Endothelial cell of umbilical vein (primary cell): ENCODE results near the gene STUM. TPM values are rescaled to one million over a fixed set of nuclear protein-coding genes. Genes with fewer than 3 reads are reported as not detected.

Source experiments
- BruUV-seq: library from RNA; stranded (reverse); fragments of 400-500 nt; replicated peaks from 2 replicates; lab custom pipeline; 2021; lab: Mats Ljungman, UMichigan
- CTCF ChIA-PET: fragments of 300-600, 350-600 bp; sonication (Branson Sonifier 250); formaldehyde crosslinking; loops from one replicate; lab custom pipeline; 2021; ENCODE audit warnings: antibody characterized with exemption, inconsistent platforms; lab: Charles Lee
- POLR2A ChIA-PET: fragments of 300-600, 350-600 bp; sonication (Branson Sonifier 250); formaldehyde crosslinking; loops from one replicate; lab custom pipeline; 2021; ENCODE audit warnings: antibody characterized with exemption, inconsistent platforms; lab: Charles Lee
- DNase-seq: peaks from one replicate; pipeline ENCODE4 v3.0.0-alpha.2; 2011; ENCODE audit warnings: low read depth, low spot score
- FAIRE-seq: peaks from 2 replicates; lab custom pipeline; 2011; peaks lifted over from hg19 to GRCh38; lab: Jason Lieb, UNC
- H2AFZ ChIP-seq: 2 replicates; pipeline ENCODE4 v1.6.0; 2012; ENCODE audit warnings: low read depth, low read length, control low read depth, inconsistent platforms
- H3K27ac ChIP-seq: 2 replicates; pipeline ENCODE4 v1.5.1; 2011; ENCODE audit warnings: low read depth, mild to moderate bottlenecking, control low read depth, low read length, moderate library complexity; ENCODE audit not compliant: insufficient read depth
- H3K27me3 ChIP-seq, 2 experiments: 2 replicates each; pipeline versions ENCODE4 v1.6.0 to v1.6.1; 2011; ENCODE audit warnings: low read length in 2 of 2, mixed read lengths in 1 of 2; ENCODE audit not compliant: control insufficient read depth in 2 of 2, insufficient read depth in 2 of 2
- H3K36me3 ChIP-seq, 2 experiments: 2 replicates in 1 of 2; 3 replicates in 1 of 2; pipeline ENCODE4 v1.5.1; 2011; ENCODE audit warnings: low read length in 2 of 2, mild to moderate bottlenecking in 1 of 2, moderate library complexity in 1 of 2; ENCODE audit not compliant: control insufficient read depth in 2 of 2, insufficient read depth in 2 of 2; ENCODE audit errors: extremely low read depth in 1 of 2
- H3K4me1 ChIP-seq: 3 replicates; pipeline ENCODE4 v1.5.1; 2011; ENCODE audit warnings: mild to moderate bottlenecking, low read length; ENCODE audit not compliant: control insufficient read depth, insufficient read depth; ENCODE audit errors: extremely low read depth
- H3K4me2 ChIP-seq: 2 replicates; pipeline ENCODE4 v1.6.1; 2011; ENCODE audit warnings: low read length, control low read depth, mixed read lengths; ENCODE audit not compliant: insufficient read depth
- H3K4me3 ChIP-seq, 3 experiments: fragments of 200-600 bp in 1 of 3; sonication (generic), shearing (Covaris generic) in 1 of 3; replicated peaks in 1 of 3; 2 replicates each; pipeline ENCODE4 v1.5.1; 2011 to 2016; ENCODE audit warnings: control low read depth in 3 of 3, low read length in 3 of 3, mild to moderate bottlenecking in 2 of 3, inconsistent platforms in 1 of 3, low read depth in 1 of 3, moderate library complexity in 1 of 3; ENCODE audit not compliant: insufficient read depth in 1 of 3
- H3K79me2 ChIP-seq: 2 replicates; pipeline ENCODE4 v1.6.0; 2012; ENCODE audit warnings: low read length, inconsistent platforms; ENCODE audit not compliant: control insufficient read depth, insufficient read depth
- H3K9ac ChIP-seq: replicated peaks from 2 replicates; pipeline ENCODE3; 2011; ENCODE audit warnings: low read length, control low read depth; ENCODE audit not compliant: insufficient read depth; ENCODE audit errors: extremely low read depth
- H3K9me1 ChIP-seq: replicated peaks from 3 replicates; pipeline ENCODE4 v1.6.0; 2011; ENCODE audit warnings: mild to moderate bottlenecking, low read length; ENCODE audit not compliant: control insufficient read depth, insufficient read depth; ENCODE audit errors: extremely low read depth
- H3K9me3 ChIP-seq: replicated peaks from 2 replicates; pipeline ENCODE4 v1.5.1; 2012; ENCODE audit warnings: low read length, inconsistent platforms; ENCODE audit not compliant: control insufficient read depth, insufficient read depth
- H4K20me1 ChIP-seq: replicated peaks from 2 replicates; pipeline ENCODE3; 2011; ENCODE audit warnings: mild to moderate bottlenecking, low read length; ENCODE audit not compliant: control insufficient read depth, insufficient read depth; ENCODE audit errors: extremely low read depth
- EZH2 ChIP-seq: IDR thresholded peaks from 2 replicates; pipeline ENCODE4 v1.6.1; 2012; ENCODE audit warnings: borderline replicate concordance, low read depth, mild to moderate bottlenecking, moderate library complexity, low read length, inconsistent platforms; ENCODE audit not compliant: severe bottlenecking
- POLR2AphosphoS5 ChIP-seq: IDR thresholded peaks from 2 replicates; pipeline ENCODE4 v1.6.1; 2012; ENCODE audit warnings: low read depth, mild to moderate bottlenecking, control low read depth, low read length, moderate library complexity; ENCODE audit not compliant: insufficient read depth
- dilution Hi-C: fragments of 300-500 bp; cut with MboI; formaldehyde crosslinking; loops from one replicate; pipeline ENCODE4 v1.15.0; 2019; ENCODE audit warnings: low sequenced_read_pairs; ENCODE audit not compliant: extremely low pct_ligation_motif_present
- intact Hi-C: fragments of 100-400 bp; cut with micrococcal nuclease; formaldehyde crosslinking; loops from one replicate; pipeline ENCODE4 v1.10.0; 2022
- polyA plus RNA-seq, 4 experiments: library from polyadenylated mRNA; depleted of rRNA in 3 of 4; stranded (reverse) in 3 of 4; unstranded in 1 of 4; fragments of >200 nt; gene quantifications; 2 replicates each; pipeline versions ENCODE4 v1.2.1 to v1.2.3, GENCODE V29; 2011 to 2012; ENCODE audit warnings: missing spikeins in 1 of 4
- total RNA-seq: library from RNA; stranded (reverse); gene quantifications from 2 replicates; pipeline ENCODE4 v1.2.3, GENCODE V29; 2021
- TF ChIP-seq, protein P1 (sequence below), 2 donors: IDR thresholded peaks; 1 replicate in 1 of 2; 2 replicates in 1 of 2; pipeline ENCODE4 v1.5.1; 2011; ENCODE audit warnings: low read length in 2 of 2, mild to moderate bottlenecking in 2 of 2, moderate library complexity in 2 of 2, control low read depth in 1 of 2, inconsistent platforms in 1 of 2, low read depth in 1 of 2; ENCODE audit not compliant: insufficient read depth in 1 of 2; ENCODE audit errors: extremely low read depth in 1 of 2
- TF ChIP-seq, protein P2 (sequence below): IDR thresholded peaks from 2 replicates; pipeline ENCODE4 v1.6.1; 2011; ENCODE audit not compliant: insufficient read depth, insufficient read length

STUM gene
- total and polyA plus RNA-seq, 2 donors (not counting 3 experiments of a cell fraction or from before 2014, with no cell fraction given) = not detected

DNA sequence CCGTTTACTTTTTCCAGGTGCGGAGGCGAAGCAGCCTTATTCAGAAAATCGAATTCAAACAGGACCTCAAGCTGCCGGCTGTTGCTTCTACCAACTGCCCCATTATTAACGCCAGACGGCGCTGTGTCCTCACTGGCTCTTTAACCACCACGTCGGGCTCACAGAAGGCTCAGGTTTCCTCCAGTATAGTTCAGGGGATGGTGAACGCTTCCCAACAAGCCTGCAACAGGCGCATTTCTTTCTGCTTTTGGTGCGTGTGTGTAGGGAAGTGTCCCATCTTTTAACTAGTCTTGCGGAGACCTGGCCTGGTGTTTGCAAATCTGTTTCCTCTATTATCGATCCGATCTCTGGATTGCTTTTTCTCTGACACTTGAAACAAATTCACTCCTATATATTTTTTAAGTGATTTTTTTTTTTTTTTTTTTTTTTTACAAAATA lies 791 bp upstream of the STUM start:
- TF ChIP-seq EZH2 (no peak), POLR2AphosphoS5 (no peak)
- TF ChIP-seq, protein P1, sequence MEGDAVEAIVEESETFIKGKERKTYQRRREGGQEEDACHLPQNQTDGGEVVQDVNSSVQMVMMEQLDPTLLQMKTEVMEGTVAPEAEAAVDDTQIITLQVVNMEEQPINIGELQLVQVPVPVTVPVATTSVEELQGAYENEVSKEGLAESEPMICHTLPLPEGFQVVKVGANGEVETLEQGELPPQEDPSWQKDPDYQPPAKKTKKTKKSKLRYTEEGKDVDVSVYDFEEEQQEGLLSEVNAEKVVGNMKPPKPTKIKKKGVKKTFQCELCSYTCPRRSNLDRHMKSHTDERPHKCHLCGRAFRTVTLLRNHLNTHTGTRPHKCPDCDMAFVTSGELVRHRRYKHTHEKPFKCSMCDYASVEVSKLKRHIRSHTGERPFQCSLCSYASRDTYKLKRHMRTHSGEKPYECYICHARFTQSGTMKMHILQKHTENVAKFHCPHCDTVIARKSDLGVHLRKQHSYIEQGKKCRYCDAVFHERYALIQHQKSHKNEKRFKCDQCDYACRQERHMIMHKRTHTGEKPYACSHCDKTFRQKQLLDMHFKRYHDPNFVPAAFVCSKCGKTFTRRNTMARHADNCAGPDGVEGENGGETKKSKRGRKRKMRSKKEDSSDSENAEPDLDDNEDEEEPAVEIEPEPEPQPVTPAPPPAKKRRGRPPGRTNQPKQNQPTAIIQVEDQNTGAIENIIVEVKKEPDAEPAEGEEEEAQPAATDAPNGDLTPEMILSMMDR (IDR thresholded peaks at IDR 0.05; ENCODE audit: extremely low read depth in 1 of 2, insufficient read depth in 1 of 2, low read depth in 1 of 2, low read length in 2 of 2) = peak; percentile 86 to 93
- TF ChIP-seq, protein P2, sequence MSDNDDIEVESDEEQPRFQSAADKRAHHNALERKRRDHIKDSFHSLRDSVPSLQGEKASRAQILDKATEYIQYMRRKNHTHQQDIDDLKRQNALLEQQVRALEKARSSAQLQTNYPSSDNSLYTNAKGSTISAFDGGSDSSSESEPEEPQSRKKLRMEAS = no peak
- Histone ChIP-seq H3K79me2 (no peaks in the 10 kb centered on the region), H3K9me1 (no peaks in the 10 kb centered on the region), H2AFZ (no peak overlapping the region), H3K27ac (no peak overlapping the region), H3K9ac (no peak overlapping the region), H3K36me3 (no peaks in the 10 kb centered on the region), H3K4me2 (no peak overlapping the region), H3K27me3 (peaks cover 46 to 63% of the 10 kb centered on the region in 2 experiments), H3K4me3 (no peak overlapping the region), H3K9me3 (no peaks in the 10 kb centered on the region), H3K4me1 (peaks cover 2% of the 10 kb centered on the region), H4K20me1 (no peaks in the 10 kb centered on the region)
- dilution Hi-C loops = no loop called here
- no TSS peak for BruUV-seq
- CTCF ChIA-PET = interaction anchor here (0.6 to 2.7 kb wide), 29 partner anchors 9 to 1395 kb away, joined by 3 to 57 read pairs (median 4); partner anchors contain the start of gene COQ8A
- intact Hi-C loops = loop anchor here (1.0 to 5.0 kb wide), 3 partner anchors 61 to 900 kb away; no protein-coding TSS in a partner anchor
- FAIRE-seq = peak; percentile 86
- POLR2A ChIA-PET = interaction anchor here (0.6 kb wide), 2 partner anchors 325 to 889 kb away, joined by 3 to 4 read pairs; no protein-coding TSS in a partner anchor
- peak; percentile 85 for DNase-seq
